Hair follicle dermal papilla cell (primary cell): ENCODE measurements around the gene PAF1. TPM values are rescaled to one million over a fixed set of nuclear protein-coding genes. Genes with fewer than 3 reads are reported as not detected.

Experiments
- small RNA-seq: library from RNA; depleted of rRNA; stranded (forward); fragments of <200 nt; gene quantifications from one replicate; pipeline ENCODE3, GENCODE V24; 2012
- total RNA-seq: library from RNA; depleted of rRNA; stranded (reverse); fragments of >200 nt; gene quantifications from 2 replicates; pipeline ENCODE4 v1.2.3, GENCODE V29; 2012

PAF1 gene
- 32.9 and 35.5 TPM in 2 replicates for total RNA-seq

DNA sequence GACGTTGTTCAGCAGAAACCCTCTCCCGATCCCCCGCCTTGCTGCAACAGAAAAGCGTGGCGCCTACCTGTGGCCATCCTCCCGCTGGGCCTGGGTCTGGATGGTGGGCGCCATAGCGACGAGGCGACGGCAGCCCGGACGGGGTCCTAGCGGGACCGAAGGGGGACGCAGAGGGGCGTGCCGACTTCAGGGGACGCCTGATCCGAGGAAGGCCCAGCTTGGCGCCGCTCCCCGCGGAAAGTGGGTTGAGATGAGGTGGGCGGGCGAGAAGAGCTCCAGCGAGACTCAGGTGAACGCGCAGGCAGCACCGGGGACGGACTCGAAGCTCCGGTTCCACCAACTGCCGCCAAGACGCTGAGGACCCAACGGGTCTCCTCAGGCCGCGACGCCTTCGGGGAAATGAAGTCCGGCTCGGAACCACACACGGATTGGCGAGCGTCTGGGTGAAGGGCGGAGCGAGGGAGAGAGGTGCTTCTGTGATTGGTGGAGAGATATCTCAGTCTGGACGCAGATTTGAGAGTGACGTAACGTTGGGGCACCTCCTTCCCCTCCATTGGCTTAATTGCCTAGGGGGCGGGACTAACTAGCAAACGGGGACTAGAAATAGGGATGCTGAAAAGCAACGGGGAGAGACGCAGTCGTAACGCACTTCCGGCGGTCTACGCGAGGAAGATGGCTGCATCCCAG, at the start of gene PAF1, which contains the start of gene MED29:
PAF1 (minus strand) TSS at position 356 of the 687 bp plus-strand sequence; CDS start at position 114, 242 bp downstream.
MED29 (plus strand) TSS at position 628 of the 687 bp plus-strand sequence; CDS start at position 673, 45 bp downstream.

DNA sequence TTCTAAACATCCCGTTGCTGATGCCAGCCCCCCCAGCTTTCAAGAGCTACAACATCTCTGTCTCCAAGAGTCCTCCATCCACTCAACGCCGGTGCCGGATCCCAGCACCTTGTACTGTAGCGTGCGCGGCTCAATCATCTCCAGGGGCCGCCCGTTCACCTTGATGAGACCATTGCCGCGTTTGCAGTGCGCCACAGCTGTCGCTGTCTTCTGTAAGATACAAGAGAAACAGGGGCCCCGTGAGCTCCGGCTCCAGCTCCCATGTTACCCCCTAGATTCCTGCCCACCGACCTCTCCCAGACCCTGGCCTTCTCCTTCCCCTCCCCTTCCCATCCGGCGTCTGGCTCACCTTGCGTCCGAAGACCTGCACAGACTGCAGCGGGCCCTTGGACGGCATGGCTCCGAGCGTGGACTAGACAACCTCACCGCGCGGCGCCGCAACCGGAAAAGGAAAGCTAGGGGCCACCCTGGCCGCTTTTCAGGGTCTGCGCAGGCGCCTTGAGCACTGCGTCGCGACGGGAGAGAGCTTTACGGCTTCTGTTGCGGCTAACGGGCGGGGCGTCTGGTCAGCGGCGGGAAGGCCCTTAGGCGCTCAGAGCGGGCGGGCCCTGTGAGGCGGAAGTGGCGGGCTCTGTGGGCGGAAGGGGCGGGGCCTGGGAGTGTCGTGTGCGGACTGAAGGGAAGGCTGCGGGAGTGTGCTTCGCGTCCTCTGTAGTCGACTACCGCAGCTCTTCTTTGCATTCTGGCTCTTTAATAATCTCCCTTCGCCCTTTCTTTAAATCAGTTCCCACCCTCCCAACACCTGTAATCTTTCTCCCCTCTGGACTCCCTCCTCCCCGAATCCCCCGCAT, 44.8 kb upstream of the PAF1 start, which contains the start of gene RPS16:
RPS16 (minus strand) TSS at position 451 of the 851 bp plus-strand sequence; CDS start at position 397, 54 bp downstream.

DNA sequence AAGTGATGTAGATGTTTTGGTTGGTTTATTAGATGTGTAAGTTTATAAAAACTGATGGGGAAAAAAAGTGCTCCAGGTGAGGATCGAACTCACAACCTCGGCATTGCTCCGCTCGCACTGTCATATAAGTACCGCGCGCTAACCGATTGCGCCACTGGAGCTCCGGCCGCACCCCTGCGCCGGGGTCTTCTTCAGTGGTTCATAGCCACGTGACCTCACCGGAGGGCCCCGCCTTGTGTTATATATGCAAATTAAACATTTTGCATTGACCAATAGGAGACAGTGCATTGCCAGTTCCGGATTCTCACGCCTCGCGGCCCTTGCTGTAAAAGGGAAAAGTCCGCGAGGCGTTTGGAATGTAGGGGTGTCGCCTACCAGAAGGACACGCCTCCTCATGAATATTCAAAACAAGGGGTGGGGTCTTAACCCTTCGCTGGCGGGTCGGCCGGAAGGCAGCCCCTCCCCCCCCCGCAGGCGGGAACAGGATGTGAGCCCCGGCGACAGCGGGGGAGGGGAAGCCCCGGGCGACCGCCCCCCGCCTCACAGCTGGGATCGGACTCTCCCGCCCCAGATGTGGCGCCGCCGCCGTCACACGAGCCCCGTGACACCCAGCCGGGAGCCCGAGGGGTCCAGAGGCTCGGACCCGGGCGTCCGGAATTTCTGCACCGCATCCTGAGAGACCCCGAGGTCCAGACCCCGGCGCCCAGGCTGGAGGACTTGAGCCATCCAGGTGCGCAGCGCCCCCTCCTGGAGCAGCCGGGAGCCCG, 21.4 kb upstream of the PAF1 start, which contains the start of gene PLEKHG2:
PLEKHG2 (plus strand) TSS at position 570 of the 767 bp plus-strand sequence. CDS start 1,418 bp downstream, outside the sequence.

DNA sequence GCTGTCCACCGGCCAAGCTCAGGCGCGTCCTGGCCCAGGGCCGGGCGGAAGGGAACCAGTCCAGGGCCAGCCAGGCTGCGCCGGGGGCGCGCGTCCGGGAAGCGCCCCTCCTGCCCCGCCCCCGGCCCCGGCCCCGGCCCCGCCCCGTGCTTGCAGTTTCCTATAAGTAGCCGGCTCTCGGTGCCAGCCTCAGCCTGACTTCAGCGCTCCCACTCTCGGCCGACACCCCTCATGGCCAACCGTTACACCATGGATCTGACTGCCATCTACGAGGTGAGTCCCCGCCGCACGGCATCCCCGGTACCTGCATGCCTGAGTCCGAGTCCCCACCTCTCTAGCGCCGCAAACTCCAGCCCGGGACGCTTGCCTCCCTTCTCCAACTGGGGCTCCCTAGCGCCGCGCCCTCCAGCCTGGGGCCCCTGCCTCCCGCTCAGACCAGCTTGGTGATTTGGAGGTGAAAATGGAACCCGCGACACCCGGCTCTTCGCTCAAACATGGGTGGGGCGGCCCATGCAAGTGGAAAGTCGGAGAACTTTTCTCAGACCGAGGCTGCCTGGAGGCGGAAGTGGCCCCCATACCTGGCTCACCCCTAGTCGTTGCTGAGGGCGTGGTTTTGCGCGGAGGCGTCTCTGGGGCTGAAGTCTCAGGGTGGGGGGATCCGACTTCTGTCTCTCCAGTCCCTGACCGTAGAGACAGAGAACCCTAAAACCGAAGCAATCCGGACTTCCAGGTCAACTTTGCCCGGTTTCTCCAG, 15.9 kb upstream of the PAF1 start, which contains the start of gene ZFP36:
ZFP36 (plus strand) TSS at position 192 of the 754 bp plus-strand sequence; CDS start at position 250, 58 bp downstream.

DNA sequence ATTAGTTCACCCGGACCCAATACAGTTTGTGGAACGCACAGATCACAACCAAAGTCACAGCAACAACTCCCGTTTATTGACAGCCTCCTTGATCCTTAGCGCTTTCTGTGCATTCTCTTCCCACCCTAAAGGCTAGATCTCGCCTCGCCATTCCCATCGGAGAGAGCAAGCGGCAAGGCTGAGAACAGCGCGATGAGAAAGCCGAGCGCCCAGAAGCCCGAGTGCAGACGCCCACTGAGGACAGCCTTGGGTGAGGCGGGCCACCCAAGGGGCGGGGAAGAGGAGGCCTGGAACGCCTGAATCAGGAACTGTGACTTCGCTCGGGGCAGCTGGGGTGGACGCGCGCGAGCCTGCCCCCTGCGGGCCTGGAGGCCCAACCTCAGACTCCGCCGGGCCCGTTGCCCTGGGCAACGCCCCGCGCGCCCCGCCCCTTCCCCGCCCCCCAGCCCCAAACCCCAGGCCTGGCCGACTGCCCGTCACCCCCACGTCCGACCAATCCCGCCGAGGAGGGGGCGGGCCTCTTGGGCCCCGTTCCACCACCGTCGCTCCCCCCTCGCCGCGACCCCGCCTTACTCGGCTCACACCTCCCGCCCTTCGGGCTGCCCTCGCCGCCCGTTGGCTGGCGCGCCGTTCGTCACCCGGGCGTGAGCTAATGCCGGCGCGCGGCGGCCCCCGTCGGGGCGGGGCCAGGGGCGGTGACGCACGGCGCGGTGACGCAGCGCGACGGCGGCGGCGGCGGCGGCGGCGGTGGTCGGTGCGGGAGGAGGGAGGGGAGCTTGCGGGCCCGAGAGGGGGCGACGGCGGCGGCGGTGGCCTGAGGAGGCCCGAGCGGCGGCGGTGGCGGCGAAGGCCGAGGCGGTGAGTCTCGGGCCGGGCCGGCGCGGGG, 48.9 kb downstream of the PAF1 start, which contains the start of gene SAMD4B:
SAMD4B (plus strand) TSS at position 703 of the 886 bp plus-strand sequence. CDS start 14,473 bp downstream, outside the sequence.

Small RNA genes within 50 kb of the gene (small RNA-seq; reads per million reads assigned to genes)
- gene AC011445.2 (2.0 reads per million, percentile 47 among the genes with 10 or more reads in this experiment), gene MIR4530 (not detected), gene RN7SL566P (not detected)

Other genes with a start within 250 kb of the PAF1 start
- not detected in 2 replicates for gene NCCRP1, start 194.1 kb downstream of the PAF1 start, total RNA-seq
- not detected in 2 replicates for gene SYCN, start 186.8 kb downstream of the PAF1 start, total RNA-seq
- not detected in 2 replicates for gene IFNL3, start 146.1 kb downstream of the PAF1 start, total RNA-seq
- not detected in 2 replicates for gene IFNL4, start 142.2 kb downstream of the PAF1 start, total RNA-seq
- gene IFNL2, start 122.7 kb downstream of the PAF1 start, total RNA-seq = not detected in 2 replicates
- not detected in 2 replicates for gene IFNL1, start 94.7 kb downstream of the PAF1 start, total RNA-seq
- 0.24 and 0.32 TPM in 2 replicates for gene LRFN1, start 70.2 kb downstream of the PAF1 start, total RNA-seq
- 3.7 and 8.4 TPM in 2 replicates for gene GMFG, start 55.1 kb downstream of the PAF1 start, total RNA-seq
- gene SAMD4B, start 48.7 kb downstream of the PAF1 start, total RNA-seq = 109 and 110 TPM in 2 replicates
- 31.2 and 32.2 TPM in 2 replicates for gene MED29, start 272 bp upstream of the PAF1 start, total RNA-seq
- 18.9 and 19.0 TPM in 2 replicates for gene ZFP36, start 15.7 kb upstream of the PAF1 start, total RNA-seq
- gene PLEKHG2, start 21.6 kb upstream of the PAF1 start, total RNA-seq = 41.0 and 41.9 TPM in 2 replicates
- gene RPS16, start 44.8 kb upstream of the PAF1 start, total RNA-seq = 213 and 236 TPM in 2 replicates
- 87.7 and 93.9 TPM in 2 replicates for gene SUPT5H, start 54.5 kb upstream of the PAF1 start, total RNA-seq
- 32.9 and 33.4 TPM in 2 replicates for gene TIMM50, start 89.7 kb upstream of the PAF1 start, total RNA-seq
- not detected in 2 replicates for gene DLL3, start 107.8 kb upstream of the PAF1 start, total RNA-seq
- not detected in 2 replicates for gene SELENOV, start 124.0 kb upstream of the PAF1 start, total RNA-seq
- 3.7 and 4.4 TPM in 2 replicates for gene EID2B, start 141.7 kb upstream of the PAF1 start, total RNA-seq
- 9.0 and 9.2 TPM in 2 replicates for gene EID2, start 149.1 kb upstream of the PAF1 start, total RNA-seq
- not detected in 2 replicates for gene LGALS13, start 211.4 kb upstream of the PAF1 start, total RNA-seq